GM12892 (cell line): ENCODE results near the gene IDNK.

Experiments
- POLR2A ChIP-seq: IDR thresholded peaks from 2 replicates; pipeline ENCODE4 v1.6.1; 2011; ENCODE audit warnings: low read depth, low read length, control low read depth
- POLR2AphosphoS5 ChIP-seq: IDR thresholded peaks from 2 replicates; pipeline ENCODE4 v1.6.1; 2011; ENCODE audit warnings: low read depth, low read length, control low read depth

DNA sequence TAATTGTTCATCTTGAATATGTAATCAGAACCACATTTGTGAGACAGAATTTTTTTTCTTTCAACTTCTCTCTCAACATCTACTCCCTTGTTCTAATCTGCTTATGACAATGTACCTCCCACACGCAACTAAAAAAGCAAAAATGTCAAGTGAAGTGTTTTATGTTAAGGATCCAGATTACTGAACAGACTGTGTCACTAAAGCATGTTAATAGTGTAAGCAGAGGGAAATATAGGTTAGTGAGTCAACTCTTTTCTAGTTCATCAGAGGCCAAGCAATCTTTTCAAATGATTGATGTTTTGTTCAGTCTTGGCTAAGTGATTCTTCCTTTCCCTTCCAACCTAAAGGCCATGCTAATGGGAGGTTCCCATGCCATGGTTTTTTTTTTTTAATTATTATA, 34.7 kb upstream of the IDNK start:
- no peak for TF ChIP-seq POLR2A
- TF ChIP-seq POLR2AphosphoS5, result no peak
